ENCODE data around the gene FBXO36.

Gene FBXO36

DNA sequence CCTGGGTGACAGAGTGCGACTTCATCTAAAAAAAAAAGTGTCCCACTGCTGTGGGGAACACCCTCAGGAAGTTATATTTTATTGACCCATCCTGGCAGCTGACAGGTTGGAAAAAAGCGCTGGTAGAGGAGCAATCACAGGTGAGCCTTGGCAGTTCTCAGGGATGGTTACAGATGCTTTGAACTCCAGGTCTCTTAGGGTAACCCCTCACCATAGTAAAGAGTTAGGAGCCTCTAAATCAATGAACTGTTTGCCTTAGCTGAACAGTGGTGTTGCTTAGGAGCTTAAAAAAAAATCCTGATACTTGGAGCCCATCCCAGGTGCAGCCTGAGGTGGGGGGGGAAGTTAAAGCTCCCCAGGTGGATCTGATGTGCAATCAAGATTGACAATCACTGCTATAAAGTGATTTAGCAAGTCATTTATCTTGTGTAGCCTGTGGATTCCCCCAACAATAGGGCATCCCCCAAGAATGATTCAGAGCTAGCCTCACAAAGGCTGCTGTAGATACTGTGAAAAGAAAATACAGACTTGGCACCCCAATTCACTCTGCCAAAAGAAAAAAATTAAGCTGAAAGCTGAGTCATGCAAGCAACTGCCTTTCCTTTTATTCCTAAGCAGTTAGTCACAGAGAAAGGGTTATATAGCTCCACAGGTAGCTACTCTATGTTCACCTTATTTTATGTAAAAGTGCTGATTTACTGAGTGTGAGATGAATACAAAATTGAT, 131.6 kb downstream of the FBXO36 start:
- DNase-seq = no peak

DNA sequence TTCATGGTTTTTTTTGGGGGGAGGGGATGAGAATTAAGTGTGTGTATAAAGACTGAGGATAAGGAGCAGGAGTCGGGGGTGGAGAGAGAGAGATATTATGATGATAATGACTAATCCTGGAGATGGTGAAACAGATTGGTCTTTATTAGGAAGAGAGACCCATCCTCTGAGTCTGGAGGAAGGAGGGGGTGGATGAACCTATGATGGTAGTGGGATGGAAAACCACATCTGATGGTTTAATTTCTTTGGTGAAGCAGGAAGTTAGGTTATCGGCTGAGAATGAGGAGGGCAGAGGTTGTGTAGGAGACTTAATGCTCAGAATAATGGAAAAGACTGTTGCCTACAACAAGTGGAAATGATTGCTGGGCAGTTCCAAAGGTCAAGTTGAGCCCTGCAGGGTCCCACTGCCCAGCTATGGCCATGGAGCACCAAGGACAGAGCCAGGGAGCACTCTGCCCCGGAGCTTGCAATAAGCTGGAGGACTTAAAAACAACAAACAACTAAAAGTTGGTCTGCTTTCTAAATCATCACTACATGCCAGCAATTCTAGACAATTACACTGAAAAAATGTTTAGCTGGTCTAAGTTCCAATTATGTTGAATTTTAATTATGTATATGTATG, 138.5 kb downstream of the FBXO36 start:
- DNase-seq = no peak
